Activated naive CD4-positive, alpha-beta T cell treated with anti-CD3 and anti-CD28 coated beads, Interleukin-2, amount 50 U/mL, for 24 hours (primary cell): Measurements from ENCODE around the gene PTPN14.
"Not testable (repeated sequence)": the region's sequence is repeated elsewhere in the genome, so short reads cannot be mapped to it uniquely, and the experiment has no call there.

Source experiments
- H3K27ac Mint-ChIP-seq: one replicate; pipeline ENCODE4 v1.8.0; 2021; ENCODE audit warnings: mild to moderate bottlenecking, mixed read lengths
- H3K27me3 Mint-ChIP-seq: one replicate; pipeline ENCODE4 v1.8.0; 2021; ENCODE audit warnings: mixed read lengths
- H3K36me3 Mint-ChIP-seq: one replicate; pipeline ENCODE4 v1.8.0; 2021; ENCODE audit warnings: mixed read lengths
- H3K4me1 Mint-ChIP-seq: one replicate; pipeline ENCODE4 v1.8.0; 2021; ENCODE audit warnings: mixed read lengths
- H3K4me3 Mint-ChIP-seq: one replicate; pipeline ENCODE4 v1.8.0; 2021; ENCODE audit warnings: mild to moderate bottlenecking, mixed read lengths
- H3K9me3 Mint-ChIP-seq: one replicate; pipeline ENCODE4 v1.8.0; 2021; ENCODE audit warnings: mixed read lengths

PTPN14 gene

GRCh38 chr1:214537872-214538473, 13.4 kb downstream of the PTPN14 start:
- no peaks in the 10 kb centered on the region for H3K9me3 Mint-ChIP-seq
- no peak overlapping the region for H3K27ac Mint-ChIP-seq
- peaks cover 5% of the 10 kb centered on the region for H3K27me3 Mint-ChIP-seq
- H3K4me1 Mint-ChIP-seq, result no peaks in the 10 kb centered on the region
- no peaks in the 10 kb centered on the region for H3K36me3 Mint-ChIP-seq
- no peak overlapping the region for H3K4me3 Mint-ChIP-seq

- Mint-ChIP-seq H3K4me3 (no peak overlapping the region), H3K9me3 (no peaks in the 10 kb centered on the region), H3K27ac (no peak overlapping the region), H3K36me3 (no peaks in the 10 kb centered on the region), H3K4me1 (no peaks in the 10 kb centered on the region), H3K27me3 (peaks cover 5% of the 10 kb centered on the region)
Observed at GRCh38 chr1:214537219-214537618, 14.2 kb downstream of the PTPN14 start.

- no peak overlapping the region for H3K4me3 Mint-ChIP-seq
- peaks cover 2% of the 10 kb centered on the region for H3K27me3 Mint-ChIP-seq
- no peaks in the 10 kb centered on the region for H3K9me3 Mint-ChIP-seq
- no peaks in the 10 kb centered on the region for H3K4me1 Mint-ChIP-seq
- H3K36me3 Mint-ChIP-seq, result no peaks in the 10 kb centered on the region
- no peak overlapping the region for H3K27ac Mint-ChIP-seq
Observed at GRCh38 chr1:214532070-214532469, 19.3 kb downstream of the PTPN14 start.

- no peak overlapping the region for H3K4me3 Mint-ChIP-seq
Observed at GRCh38 chr1:214525535-214526019, 25.8 kb downstream of the PTPN14 start.

GRCh38 chr1:214524824-214525223, 26.6 kb downstream of the PTPN14 start:
- Mint-ChIP-seq H3K4me1 (peaks cover 4% of the 10 kb centered on the region), H3K36me3 (no peaks in the 10 kb centered on the region), H3K27me3 (peaks cover 3% of the 10 kb centered on the region), H3K9me3 (no peaks in the 10 kb centered on the region), H3K4me3 (no peak overlapping the region), H3K27ac (no peak overlapping the region)

More at GRCh38 chr1:214525535-214526019, 25.8 kb downstream of the PTPN14 start:
- Mint-ChIP-seq H3K9me3 (no peaks in the 10 kb centered on the region), H3K36me3 (no peaks in the 10 kb centered on the region), H3K27ac (no peak overlapping the region), H3K27me3 (peaks cover 3% of the 10 kb centered on the region), H3K4me1 (peaks cover 4% of the 10 kb centered on the region)

- Mint-ChIP-seq H3K27ac (no peak overlapping the region), H3K9me3 (no peaks in the 10 kb centered on the region), H3K4me1 (peaks cover 4% of the 10 kb centered on the region), H3K4me3 (no peak overlapping the region), H3K27me3 (peaks cover 4% of the 10 kb centered on the region), H3K36me3 (no peaks in the 10 kb centered on the region)
Observed at GRCh38 chr1:214523124-214523824, 28.1 kb downstream of the PTPN14 start.

GRCh38 chr1:214521458-214521857, 29.9 kb downstream of the PTPN14 start:
- not testable (repeated sequence) for H3K27me3 Mint-ChIP-seq, H3K36me3 Mint-ChIP-seq, H3K9me3 Mint-ChIP-seq, H3K4me3 Mint-ChIP-seq, H3K4me1 Mint-ChIP-seq, H3K27ac Mint-ChIP-seq

- Mint-ChIP-seq H3K27ac (no peak overlapping the region), H3K4me3 (no peak overlapping the region), H3K36me3 (no peaks in the 10 kb centered on the region), H3K27me3 (peaks cover 3% of the 10 kb centered on the region), H3K9me3 (no peaks in the 10 kb centered on the region), H3K4me1 (peaks cover 8% of the 10 kb centered on the region)
Observed at GRCh38 chr1:214520544-214521165, 30.7 kb downstream of the PTPN14 start.

GRCh38 chr1:214518361-214518760, 33.0 kb downstream of the PTPN14 start:
- H3K27me3 Mint-ChIP-seq, result peaks cover 2% of the 10 kb centered on the region
- H3K4me1 Mint-ChIP-seq, result peaks cover 11% of the 10 kb centered on the region
- H3K4me3 Mint-ChIP-seq, result no peak overlapping the region
- no peaks in the 10 kb centered on the region for H3K36me3 Mint-ChIP-seq
- no peak overlapping the region for H3K27ac Mint-ChIP-seq
- no peaks in the 10 kb centered on the region for H3K9me3 Mint-ChIP-seq

GRCh38 chr1:214516434-214517326, 34.7 kb downstream of the PTPN14 start:
- peaks cover 11% of the 10 kb centered on the region for H3K4me1 Mint-ChIP-seq
- H3K9me3 Mint-ChIP-seq, result no peaks in the 10 kb centered on the region
- H3K27ac Mint-ChIP-seq, result no peak overlapping the region
- H3K27me3 Mint-ChIP-seq, result peaks cover 4% of the 10 kb centered on the region
- no peak overlapping the region for H3K4me3 Mint-ChIP-seq
- H3K36me3 Mint-ChIP-seq, result no peaks in the 10 kb centered on the region

GRCh38 chr1:214515544-214516433, 35.6 kb downstream of the PTPN14 start:
- H3K4me3 Mint-ChIP-seq, result no peak overlapping the region
- H3K27me3 Mint-ChIP-seq, result peaks cover 4% of the 10 kb centered on the region
- H3K36me3 Mint-ChIP-seq, result no peaks in the 10 kb centered on the region
- no peaks in the 10 kb centered on the region for H3K9me3 Mint-ChIP-seq
- peaks cover 11% of the 10 kb centered on the region for H3K4me1 Mint-ChIP-seq
- H3K27ac Mint-ChIP-seq, result no peak overlapping the region

GRCh38 chr1:214514819-214515383, 36.5 kb downstream of the PTPN14 start:
- no peaks in the 10 kb centered on the region for H3K36me3 Mint-ChIP-seq
- no peak overlapping the region for H3K27ac Mint-ChIP-seq
- peaks cover 6% of the 10 kb centered on the region for H3K27me3 Mint-ChIP-seq
- H3K4me1 Mint-ChIP-seq, result peaks cover 11% of the 10 kb centered on the region
- no peak overlapping the region for H3K4me3 Mint-ChIP-seq
- H3K9me3 Mint-ChIP-seq, result no peaks in the 10 kb centered on the region

GRCh38 chr1:214514032-214514818, 37.2 kb downstream of the PTPN14 start:
- Mint-ChIP-seq H3K27ac (no peak overlapping the region), H3K4me3 (no peak overlapping the region), H3K4me1 (peaks cover 11% of the 10 kb centered on the region), H3K36me3 (no peaks in the 10 kb centered on the region), H3K27me3 (peaks cover 5% of the 10 kb centered on the region), H3K9me3 (no peaks in the 10 kb centered on the region)

GRCh38 chr1:214513394-214513793, 38.0 kb downstream of the PTPN14 start:
- Mint-ChIP-seq H3K4me1 (peaks cover 11% of the 10 kb centered on the region), H3K27me3 (peaks cover 5% of the 10 kb centered on the region), H3K27ac (no peak overlapping the region), H3K9me3 (no peaks in the 10 kb centered on the region), H3K4me3 (no peak overlapping the region), H3K36me3 (no peaks in the 10 kb centered on the region)
